CD14-positive monocyte (primary cell): Measurements from ENCODE around the gene DNAI1. TPM values are rescaled to one million over a fixed set of nuclear protein-coding genes. Genes with fewer than 3 reads are reported as not detected.

Experiments
- DNase-seq, 3 donors: peaks; one replicate each; pipeline ENCODE4 v3.0.0-alpha.2; 2011 to 2022
- H2AFZ ChIP-seq: 2 replicates; pipeline ENCODE4 v1.6.0; 2012; ENCODE audit warnings: mild to moderate bottlenecking, low read depth, low read length, inconsistent platforms; ENCODE audit not compliant: insufficient read depth, poor library complexity, severe bottlenecking
- H3K27ac ChIP-seq, 2 donors: 1 replicate in 1 of 2; 2 replicates in 1 of 2; pipeline ENCODE4 v1.5.1; 2012 to 2013; ENCODE audit warnings: low read length in 2 of 2, control low read depth in 1 of 2, inconsistent platforms in 1 of 2, low read depth in 1 of 2, mild to moderate bottlenecking in 1 of 2
- H3K27me3 ChIP-seq, 2 donors: one replicate each; pipeline versions ENCODE4 v1.6.0 to v1.6.1; 2011 to 2013; ENCODE audit warnings: low read length in 2 of 2; ENCODE audit not compliant: control insufficient read depth in 2 of 2, insufficient read depth in 2 of 2
- H3K36me3 ChIP-seq, 2 donors: replicated peaks in 1 of 2; 1 replicate in 1 of 2; 2 replicates in 1 of 2; pipeline versions ENCODE4 v1.5.1 to v1.6.1; 2012 to 2013; ENCODE audit warnings: low read length in 2 of 2, control low read depth in 1 of 2, inconsistent platforms in 1 of 2, mild to moderate bottlenecking in 1 of 2; ENCODE audit not compliant: insufficient read depth in 2 of 2, control insufficient read depth in 1 of 2
- H3K4me1 ChIP-seq, 2 donors: 1 replicate in 1 of 2; 2 replicates in 1 of 2; pipeline versions ENCODE4 v1.5.1 to v1.6.1; 2012 to 2013; ENCODE audit warnings: low read length in 2 of 2, control low read depth in 1 of 2, inconsistent platforms in 1 of 2, mild to moderate bottlenecking in 1 of 2, moderate library complexity in 1 of 2; ENCODE audit not compliant: insufficient read depth in 2 of 2, control insufficient read depth in 1 of 2
- H3K4me2 ChIP-seq: replicated peaks from 2 replicates; pipeline ENCODE3; 2012; ENCODE audit warnings: low read length, moderate library complexity, mild to moderate bottlenecking; ENCODE audit not compliant: poor library complexity, severe bottlenecking; ENCODE audit errors: extremely low read depth
- H3K4me3 ChIP-seq, 3 experiments: fragments of 200-600 bp in 1 of 3; sonication (generic) in 1 of 3; replicated peaks in 1 of 3; 1 replicate in 2 of 3; 2 replicates in 1 of 3; pipeline ENCODE4 v1.5.1; 2011 to 2013; ENCODE audit warnings: low read length in 3 of 3, mild to moderate bottlenecking in 3 of 3, control low read depth in 2 of 3, low read depth in 2 of 3, inconsistent platforms in 1 of 3, moderate library complexity in 1 of 3
- H3K79me2 ChIP-seq: 2 replicates; pipeline ENCODE4 v1.6.0; 2012; ENCODE audit warnings: mild to moderate bottlenecking, control low read depth, inconsistent platforms, low read length, moderate library complexity; ENCODE audit not compliant: insufficient read depth
- H3K9ac ChIP-seq: 2 replicates; pipeline ENCODE4 v1.6.0; 2017; ENCODE audit warnings: low read length, mild to moderate bottlenecking; ENCODE audit not compliant: insufficient read depth, poor library complexity, severe bottlenecking
- H3K9me3 ChIP-seq, 2 donors: replicated peaks in 1 of 2; 1 replicate in 1 of 2; 2 replicates in 1 of 2; pipeline versions ENCODE4 v1.5.1 to v1.6.1; 2012 to 2013; ENCODE audit warnings: low read length in 2 of 2, control low read depth in 1 of 2; ENCODE audit not compliant: control insufficient read depth in 1 of 2, insufficient read depth in 1 of 2
- H4K20me1 ChIP-seq: 2 replicates; pipeline ENCODE4 v1.6.0; 2012; ENCODE audit warnings: mild to moderate bottlenecking, low read length, control low read depth, moderate library complexity; ENCODE audit not compliant: insufficient read depth
- H3K27ac Mint-ChIP-seq, 7 donors: one replicate each; pipeline ENCODE4 v1.8.0; 2020; ENCODE audit warnings: mild to moderate bottlenecking in 7 of 7, mixed read lengths in 7 of 7, moderate library complexity in 6 of 7, inconsistent platforms in 2 of 7
- H3K27me3 Mint-ChIP-seq, 3 donors: one replicate each; pipeline ENCODE4 v1.8.0; 2021 to 2022; ENCODE audit warnings: low read depth in 3 of 3, mild to moderate bottlenecking in 3 of 3, mixed read lengths in 3 of 3, moderate library complexity in 3 of 3, inconsistent platforms in 1 of 3
- H3K36me3 Mint-ChIP-seq, 2 donors: one replicate each; pipeline ENCODE4 v1.8.0; 2020; ENCODE audit warnings: mixed read lengths in 2 of 2, inconsistent platforms in 1 of 2, mild to moderate bottlenecking in 1 of 2
- H3K4me1 Mint-ChIP-seq: one replicate; pipeline ENCODE4 v1.8.0; 2020; ENCODE audit warnings: mild to moderate bottlenecking, mixed read lengths
- H3K4me3 Mint-ChIP-seq, 2 donors: one replicate each; pipeline ENCODE4 v1.8.0; 2020; ENCODE audit warnings: mild to moderate bottlenecking in 2 of 2, mixed read lengths in 2 of 2, moderate library complexity in 1 of 2
- H3K9me3 Mint-ChIP-seq, 7 donors: one replicate each; pipeline ENCODE4 v1.8.0; 2020 to 2022; ENCODE audit warnings: mixed read lengths in 7 of 7, mild to moderate bottlenecking in 6 of 7, moderate library complexity in 6 of 7, inconsistent platforms in 2 of 7
- CTCF ChIP-seq: fragments of 200-600 bp; IDR thresholded peaks from one replicate; pipeline ENCODE4 v1.8.0; 2022; ENCODE audit warnings: antibody characterized with exemption, mild to moderate bottlenecking
- WGBS: methylation state at CpG from one replicate; pipeline ENCODE4 v1.1.5; 2013; ENCODE audit warnings: missing lambda C conversion rate; ENCODE audit not compliant: insufficient coverage; 5-methylcytosine and 5-hydroxymethylcytosine counted together
- intact Hi-C, 2 donors: fragments of 100-400 bp; cut with micrococcal nuclease; formaldehyde crosslinking; loops; one replicate each; pipeline versions ENCODE4 v1.15.0 to v1.15.1; 2023
- polyA plus RNA-seq, 3 donors: library from polyadenylated mRNA; depleted of rRNA in 1 of 3; unstranded in 2 of 3; stranded (reverse) in 1 of 3; fragments of 300-500 nt in 2 of 3; fragments of >200 nt in 1 of 3; fragmentation: Illumina TruSeq in 2 of 3; gene quantifications; 1 replicate in 2 of 3; 2 replicates in 1 of 3; pipeline ENCODE4 v1.2.3, GENCODE V29; 2012 to 2021

DNAI1 gene
- polyA plus RNA-seq, 3 donors: not detected

GRCh38 chr9:34417734-34418133 is 40.9 kb upstream of the DNAI1 start:
- Mint-ChIP-seq H3K4me1 (no peaks in the 10 kb centered on the region), H3K27ac (no peak overlapping the region), H3K27me3 (peaks cover 0 to 2% (median 1%) of the 10 kb centered on the region in 3 donors), H3K4me3 (no peak overlapping the region), H3K36me3 (peaks cover 0 to 5% of the 10 kb centered on the region in 2 donors), H3K9me3 (no peaks in the 10 kb centered on the region)
- no peak overlapping the region for H3K4me2 ChIP-seq
- peaks cover 9% of the 10 kb centered on the region for H4K20me1 ChIP-seq
- H3K4me1 ChIP-seq: no peaks in the 10 kb centered on the region
- no peaks in the 10 kb centered on the region for H3K79me2 ChIP-seq
- DNase-seq: no peak
- TF ChIP-seq CTCF: no peak
- intact Hi-C loops: no loop called here
- no peaks in the 10 kb centered on the region for H3K27me3 ChIP-seq
- no CpG with 5 or more reads among the region's 3 CpGs for WGBS
- H3K4me3 ChIP-seq: no peak overlapping the region
- H3K36me3 ChIP-seq: no peaks in the 10 kb centered on the region
- H3K9ac ChIP-seq: no peak overlapping the region
- no peak overlapping the region for H3K27ac ChIP-seq
- no peaks in the 10 kb centered on the region for H3K9me3 ChIP-seq
- H2AFZ ChIP-seq: no peak overlapping the region

GRCh38 chr9:34419716-34420504 is 38.7 kb upstream of the DNAI1 start:
- no peak for TF ChIP-seq CTCF
- no peaks in the 10 kb centered on the region for H3K9me3 ChIP-seq
- 100% methylated on average over 1 of the region's 4 CpGs for WGBS
- H3K79me2 ChIP-seq: no peaks in the 10 kb centered on the region
- Mint-ChIP-seq H3K4me3 (no peak overlapping the region), H3K36me3 (peaks cover 0 to 5% of the 10 kb centered on the region in 2 donors), H3K4me1 (no peaks in the 10 kb centered on the region), H3K27me3 (peaks cover 0 to 3% (median 1%) of the 10 kb centered on the region in 3 donors), H3K9me3 (no peaks in the 10 kb centered on the region), H3K27ac (no peak overlapping the region)
- no peak overlapping the region for H3K4me3 ChIP-seq
- H4K20me1 ChIP-seq: no peaks in the 10 kb centered on the region
- H3K36me3 ChIP-seq: no peaks in the 10 kb centered on the region
- no peaks in the 10 kb centered on the region for H3K27me3 ChIP-seq
- no peak overlapping the region for H3K9ac ChIP-seq
- DNase-seq: no peak
- H3K4me2 ChIP-seq: no peak overlapping the region
- no peak overlapping the region for H3K27ac ChIP-seq
- intact Hi-C loops: no loop called here
- H3K4me1 ChIP-seq: no peaks in the 10 kb centered on the region
- no peak overlapping the region for H2AFZ ChIP-seq
